HepG2 (cell line): ENCODE results near the gene TTC19. TPM values are rescaled to one million over a fixed set of nuclear protein-coding genes. Genes with fewer than 3 reads are reported as not detected.

ENCODE experiments used
- ATAC-seq: fragments of 200-7000 bp; cut with Tn5 transposase; 3 replicates; pipeline ENCODE4 v1.9.1; 2020; ENCODE audit warnings: mild to moderate bottlenecking, moderate library complexity
- BruUV-seq: library from RNA; stranded (reverse); fragments of 400-500 nt; replicated peaks from 2 replicates; lab custom pipeline; 2021; lab: Mats Ljungman, UMichigan
- CTCF ChIA-PET: fragments of 300-600 bp; formaldehyde crosslinking; extraction: SDS; loops from one replicate; lab custom pipeline; 2021; ENCODE audit warnings: low total read pairs, inconsistent platforms, low intra/inter-chr PET ratio; lab: Yijun Ruan, JAX
- POLR2A ChIA-PET: fragments of 350-600 bp; sonication (Branson Sonifier 250); formaldehyde crosslinking; loops from one replicate; lab custom pipeline; 2020; ENCODE audit warnings: antibody characterized with exemption, inconsistent platforms; lab: Yijun Ruan, JAX
- DNase-seq: peaks from one replicate; pipeline ENCODE4 v3.0.0-alpha.2; 2015; ENCODE audit warnings: low spot score
- FAIRE-seq: peaks from 3 replicates; lab custom pipeline; 2011; peaks lifted over from hg19 to GRCh38; lab: Jason Lieb, UNC
- H2AFZ ChIP-seq: one replicate; pipeline ENCODE4 v1.6.1; 2011; ENCODE audit warnings: low read length, inconsistent platforms
- H3K27ac ChIP-seq: fragments of 300-600 bp; 3 replicates; pipeline ENCODE4 v1.8.0; 2011; ENCODE audit warnings: mixed run types, mild to moderate bottlenecking, mixed read lengths, low read length, inconsistent platforms; ENCODE audit not compliant: insufficient read depth; ENCODE audit errors: extremely low read length
- H3K27me3 ChIP-seq, 2 experiments: fragments of 200-600 bp in 1 of 2; 2 replicates in 1 of 2; 3 replicates in 1 of 2; pipeline versions ENCODE4 v1.6.0 to v1.8.0; 2011; ENCODE audit warnings: low read length in 2 of 2, mild to moderate bottlenecking in 2 of 2, moderate library complexity in 2 of 2, inconsistent platforms in 1 of 2; ENCODE audit not compliant: insufficient read depth in 2 of 2, control insufficient read depth in 1 of 2
- H3K36me3 ChIP-seq, 2 experiments: fragments of 200-600 bp in 1 of 2; replicated peaks in 1 of 2; 2 replicates in 1 of 2; 3 replicates in 1 of 2; pipeline versions ENCODE4 v1.5.1 to v1.8.0; 2011; ENCODE audit warnings: low read length in 2 of 2, inconsistent platforms in 1 of 2; ENCODE audit not compliant: insufficient read depth in 2 of 2, control insufficient read depth in 1 of 2
- H3K4me1 ChIP-seq: 2 replicates; pipeline ENCODE4 v1.5.1; 2012; ENCODE audit warnings: low read length, inconsistent platforms; ENCODE audit not compliant: insufficient read depth
- H3K4me2 ChIP-seq: 2 replicates; pipeline ENCODE4 v1.6.0; 2011; ENCODE audit warnings: low read depth, low read length, inconsistent platforms
- H3K4me3 ChIP-seq, 3 experiments: fragments of 200-600 bp in 1 of 3; sonication (generic), shearing (Covaris generic) in 1 of 3; replicated peaks in 1 of 3; 2 replicates each; pipeline ENCODE4 v1.5.1; 2011 to 2016; ENCODE audit warnings: low read length in 3 of 3, inconsistent platforms in 2 of 3, low read depth in 2 of 3, mild to moderate bottlenecking in 2 of 3, control low read depth in 1 of 3, mixed read lengths in 1 of 3; ENCODE audit not compliant: insufficient read depth in 1 of 3
- H3K79me2 ChIP-seq: one replicate; pipeline ENCODE4 v1.6.1; 2011; ENCODE audit warnings: low read length, inconsistent platforms; ENCODE audit not compliant: insufficient read depth
- H3K9ac ChIP-seq: 2 replicates; pipeline ENCODE4 v1.6.0; 2011; ENCODE audit warnings: mild to moderate bottlenecking, low read depth, low read length, inconsistent platforms; ENCODE audit not compliant: insufficient read depth
- H3K9me3 ChIP-seq: 2 replicates; pipeline ENCODE4 v1.5.1; 2012; ENCODE audit warnings: mild to moderate bottlenecking, low read length
- H4K20me1 ChIP-seq: 2 replicates; pipeline ENCODE4 v1.6.0; 2011; ENCODE audit warnings: inconsistent platforms, mild to moderate bottlenecking, low read length, moderate library complexity; ENCODE audit not compliant: insufficient read depth
- MEIS1 ChIP-seq: sonication (generic); formaldehyde crosslinking; IDR thresholded peaks from 2 replicates; pipeline ENCODE4 v1.9.0; 2021; ENCODE audit warnings: mild to moderate bottlenecking, missing genetic modification reagents, moderate library complexity, borderline replicate concordance
- TOPORS ChIP-seq: sonication (generic); formaldehyde crosslinking; IDR thresholded peaks from 2 replicates; pipeline ENCODE4 v1.8.0; 2023; ENCODE audit warnings: mild to moderate bottlenecking, missing genetic modification reagents
- ZNF382 ChIP-seq: sonication (generic); formaldehyde crosslinking; IDR thresholded peaks from 2 replicates; pipeline ENCODE4 v1.5.0; 2020; ENCODE audit warnings: missing genetic modification reagents, mild to moderate bottlenecking, borderline replicate concordance
- ZNF407 ChIP-seq: sonication (generic); formaldehyde crosslinking; IDR thresholded peaks from one replicate; pipeline ENCODE4 v1.5.1; 2020; ENCODE audit warnings: mild to moderate bottlenecking, missing genetic modification reagents; ENCODE audit errors: not compliant biosample characterization
- ZNF570 ChIP-seq: sonication (generic); formaldehyde crosslinking; IDR thresholded peaks from 2 replicates; pipeline ENCODE4 v1.4.0; 2020; ENCODE audit warnings: mild to moderate bottlenecking, missing genetic modification reagents, borderline replicate concordance
- WGBS: methylation state at CpG from one replicate; pipeline ENCODE4 v1.1.6; 2017; ENCODE audit warnings: low lambda C conversion rate; 5-methylcytosine and 5-hydroxymethylcytosine counted together
- in situ Hi-C: cut with HindIII; loops from 2 replicates; pipeline ENCODE4 v1.10.0; 2017; ENCODE audit warnings: low pct_unique_long_range_greater_than_20kb; ENCODE audit not compliant: extremely low pct_ligation_motif_present
- intact Hi-C: fragments of 100-400 bp; cut with micrococcal nuclease; formaldehyde crosslinking; loops from one replicate; pipeline ENCODE4 v1.10.0; 2022; ENCODE audit not compliant: unreplicated experiment
- polyA plus RNA-seq, 8 experiments: library from polyadenylated mRNA; depleted of rRNA in 3 of 8; stranded (reverse) in 7 of 8; unstranded in 1 of 8; fragments of >200 nt; fragmentation: Illumina TruSeq in 4 of 8; extraction: Trizol in 4 of 8; gene quantifications; 2 replicates each; pipeline versions ENCODE4 v1.2.1 to v1.2.3, GENCODE V29; 2011 to 2016; ENCODE audit warnings: low read depth in 4 of 8, missing spikeins in 1 of 8, mixed read lengths in 1 of 8; ENCODE audit not compliant: insufficient read depth in 1 of 8
- total RNA-seq, 5 experiments: library from RNA; depleted of rRNA; stranded (reverse); fragments of >200 nt; fragmentation: Illumina TruSeq; extraction: Trizol; gene quantifications; 2 replicates each; pipeline ENCODE4 v1.2.3, GENCODE V29; 2016; ENCODE audit warnings: low read depth in 1 of 5
- TF ChIP-seq, protein P1 (sequence below), 2 experiments: fragments of 450-650 bp in 1 of 2; sonication (generic) in 1 of 2; formaldehyde crosslinking; IDR thresholded peaks; 2 replicates each; pipeline versions ENCODE4 v1.5.0 to v1.8.0; 2020 to 2022; ENCODE audit warnings: mild to moderate bottlenecking in 1 of 2, missing genetic modification reagents in 1 of 2

The TTC19 gene
- total and polyA plus RNA-seq, 2 of the 13 experiments (the other 11 are each of a cell fraction or from before 2014, with no cell fraction given) = 4.4 to 24.3 TPM

DNA sequence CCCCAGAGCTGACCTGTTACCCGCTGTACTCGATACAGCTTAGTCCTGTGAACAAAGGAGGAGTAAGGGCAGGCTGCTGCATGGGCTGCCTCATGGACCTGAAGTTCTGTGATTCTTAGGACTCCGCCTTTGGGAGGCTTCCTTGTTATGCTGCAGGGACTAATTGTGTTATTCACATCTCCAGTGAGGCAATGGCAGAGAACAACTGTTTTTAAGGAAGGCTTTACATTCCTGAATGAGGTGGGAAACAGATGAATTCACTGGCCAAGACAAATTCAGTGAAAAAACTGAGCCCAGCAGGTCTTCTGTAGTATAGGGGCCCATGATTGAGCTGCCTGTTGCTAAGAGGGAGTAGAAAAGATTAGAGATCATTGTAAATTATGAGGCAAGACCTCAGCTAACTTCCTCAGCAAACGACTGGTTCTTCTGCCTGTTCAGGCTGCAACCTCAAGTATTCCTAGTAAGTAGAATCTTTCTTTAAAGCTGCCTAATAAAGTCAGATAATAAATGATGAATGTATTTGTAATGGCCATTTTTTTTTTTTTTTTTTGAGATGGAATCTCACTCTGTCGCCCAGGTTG is 28.4 kb upstream of the TTC19 start:
- CTCF ChIA-PET = no interaction called here
- H2AFZ ChIP-seq = no peak overlapping the region
- intact Hi-C loops (no loop called here), in situ Hi-C loops (no loop called here)
- no peak overlapping the region for H3K4me2 ChIP-seq
- ATAC-seq (no peak), FAIRE-seq (no peak), DNase-seq (no peak)
- peaks cover 20% of the 10 kb centered on the region for H3K79me2 ChIP-seq
- H3K4me1 ChIP-seq = peaks cover 26% of the 10 kb centered on the region
- H3K36me3 ChIP-seq = peaks cover 7 to 11% of the 10 kb centered on the region in 2 experiments; a peak in 4 of 5 replicates
- no peak overlapping the region for H3K27ac ChIP-seq
- no peak overlapping the region for H3K9ac ChIP-seq
- no peaks in the 10 kb centered on the region for H3K27me3 ChIP-seq
- POLR2A ChIA-PET = no interaction called here
- WGBS = 96% methylated on average over 5 of the region's 5 CpGs
- no peaks in the 10 kb centered on the region for H3K9me3 ChIP-seq
- no peaks in the 10 kb centered on the region for H4K20me1 ChIP-seq
- no peak overlapping the region for H3K4me3 ChIP-seq
- BruUV-seq = no TSS peak
- TF ChIP-seq, protein P1, sequence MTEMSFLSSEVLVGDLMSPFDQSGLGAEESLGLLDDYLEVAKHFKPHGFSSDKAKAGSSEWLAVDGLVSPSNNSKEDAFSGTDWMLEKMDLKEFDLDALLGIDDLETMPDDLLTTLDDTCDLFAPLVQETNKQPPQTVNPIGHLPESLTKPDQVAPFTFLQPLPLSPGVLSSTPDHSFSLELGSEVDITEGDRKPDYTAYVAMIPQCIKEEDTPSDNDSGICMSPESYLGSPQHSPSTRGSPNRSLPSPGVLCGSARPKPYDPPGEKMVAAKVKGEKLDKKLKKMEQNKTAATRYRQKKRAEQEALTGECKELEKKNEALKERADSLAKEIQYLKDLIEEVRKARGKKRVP (CRISPR knock-in tag; IDR thresholded peaks at IDR 0.05) = no peak

DNA sequence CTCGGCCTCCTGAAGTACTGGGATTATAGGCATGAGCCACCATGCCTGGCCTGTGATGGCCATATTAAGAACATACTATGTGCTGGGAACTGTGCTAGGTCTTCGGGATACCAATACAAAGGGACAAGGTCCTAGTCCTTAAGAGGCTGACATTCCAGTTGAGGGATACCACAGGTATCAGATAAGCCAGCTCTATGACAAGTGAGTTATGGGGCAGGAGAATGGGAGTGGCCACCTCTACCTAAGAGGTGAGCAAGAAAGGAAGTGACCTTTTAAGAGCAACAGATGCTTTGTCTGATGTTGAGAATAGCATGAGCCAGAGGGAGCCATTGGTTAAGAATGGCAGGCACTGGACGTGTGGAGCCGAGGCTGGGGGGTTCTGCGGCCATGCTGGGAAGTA is 27.7 kb upstream of the TTC19 start:
- Histone ChIP-seq H3K79me2 (peaks cover 20% of the 10 kb centered on the region), H3K4me2 (no peak overlapping the region), H2AFZ (no peak overlapping the region), H3K27me3 (no peaks in the 10 kb centered on the region), H3K9me3 (no peaks in the 10 kb centered on the region), H3K4me1 (peaks cover 19% of the 10 kb centered on the region), H3K9ac (no peak overlapping the region), H4K20me1 (no peaks in the 10 kb centered on the region), H3K4me3 (no peak overlapping the region), H3K27ac (no peak overlapping the region), H3K36me3 (peaks cover 7 to 13% of the 10 kb centered on the region in 2 experiments; a peak in 4 of 5 replicates)
- ChIA-PET POLR2A (no interaction called here), CTCF (no interaction called here)
- no peak for ATAC-seq
- no peak for FAIRE-seq
- WGBS = 93% methylated on average over 5 of the region's 5 CpGs
- in situ Hi-C loops (no loop called here), intact Hi-C loops (no loop called here)
- DNase-seq = no peak
- BruUV-seq = no TSS peak
- TF ChIP-seq MEIS1 (CRISPR knock-in tag) (no peak), ZNF382 (no peak), ZNF570 (CRISPR knock-in tag) (no peak), TOPORS (no peak), ZNF407 (no peak)
